Stimulated activated CD8-positive, alpha-beta memory T cell treated with anti-CD3 and anti-CD28 coated beads, Interleukin-7, amount 100 ng/mL, for 1 hour (primary cell): ENCODE measurements around the gene OPN1SW.

Experiments
- DNase-seq, 2 donors: peaks; one replicate each; pipeline ENCODE4 v3.0.0-alpha.2; 2020; ENCODE audit warnings: low read depth in 2 of 2

Gene OPN1SW, protein sequence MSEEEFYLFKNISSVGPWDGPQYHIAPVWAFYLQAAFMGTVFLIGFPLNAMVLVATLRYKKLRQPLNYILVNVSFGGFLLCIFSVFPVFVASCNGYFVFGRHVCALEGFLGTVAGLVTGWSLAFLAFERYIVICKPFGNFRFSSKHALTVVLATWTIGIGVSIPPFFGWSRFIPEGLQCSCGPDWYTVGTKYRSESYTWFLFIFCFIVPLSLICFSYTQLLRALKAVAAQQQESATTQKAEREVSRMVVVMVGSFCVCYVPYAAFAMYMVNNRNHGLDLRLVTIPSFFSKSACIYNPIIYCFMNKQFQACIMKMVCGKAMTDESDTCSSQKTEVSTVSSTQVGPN

DNA sequence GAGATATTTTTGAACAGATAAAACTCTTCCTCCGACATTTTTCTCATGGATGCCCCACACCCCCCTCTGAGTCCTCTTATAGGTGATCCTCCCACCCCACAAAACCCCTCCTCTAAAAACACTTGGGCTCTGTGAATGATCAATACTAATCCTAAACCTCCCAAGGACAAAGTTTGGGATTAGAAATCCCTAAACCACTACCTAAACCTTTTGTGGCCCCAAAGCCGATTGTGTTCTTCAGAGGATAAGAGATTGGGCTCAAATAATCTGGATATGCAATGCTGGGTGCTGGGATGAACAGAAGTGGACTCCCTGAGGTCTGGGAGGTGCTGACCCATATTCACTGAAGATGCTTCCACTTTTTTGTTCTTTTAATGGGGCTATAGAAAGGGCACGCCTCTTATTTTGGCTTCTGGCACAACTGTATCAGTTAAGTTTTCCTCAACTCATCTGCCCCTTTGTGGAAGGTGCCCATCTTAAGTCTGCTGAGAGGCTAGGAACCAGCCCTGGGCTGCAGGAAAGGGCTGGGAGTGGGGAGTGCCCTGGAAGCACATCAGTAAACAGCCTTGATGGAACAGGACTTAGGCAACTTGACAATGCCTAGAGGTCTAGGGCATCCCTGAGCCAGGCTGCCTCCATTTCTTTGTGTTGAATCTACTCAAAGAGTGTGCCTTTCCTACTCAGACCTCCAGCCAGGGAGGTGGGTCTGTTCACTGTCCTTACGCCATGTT lies at the start of gene OPN1SW:
Gene OPN1SW, minus strand, starts transcription at position 51 of the 731 bp plus-strand sequence. Its CDS starts 13 bp downstream, at position 38.
- DNase-seq, result no peak

GRCh38 chr7:128821724-128822123 lies 46.1 kb upstream of the OPN1SW start:
- DNase-seq, result no peak

DNA sequence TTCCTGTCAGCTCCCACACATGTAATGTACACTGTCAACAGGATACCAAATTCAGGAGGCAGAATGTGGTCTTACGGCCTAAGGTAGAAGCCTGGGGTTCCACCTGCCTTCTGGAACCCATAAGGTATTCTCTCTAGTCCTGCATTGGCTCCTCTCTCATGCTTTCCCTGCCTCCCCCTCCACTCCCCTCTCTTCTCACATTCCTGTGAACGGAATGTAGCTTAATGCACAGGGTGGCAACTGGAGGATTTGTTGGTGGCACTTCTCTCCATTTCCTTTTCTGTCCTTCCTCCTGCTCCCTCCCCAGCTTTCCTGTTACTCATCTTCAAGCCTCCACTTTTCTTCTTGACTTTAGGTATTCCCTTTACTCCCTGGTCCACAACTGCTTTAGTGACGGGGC lies 43.1 kb upstream of the OPN1SW start:
- DNase-seq, result no peak

- DNase-seq, result no peak
These were observed 39.8 kb upstream of the OPN1SW start for GRCh38 chr7:128815289-128815942.

DNA sequence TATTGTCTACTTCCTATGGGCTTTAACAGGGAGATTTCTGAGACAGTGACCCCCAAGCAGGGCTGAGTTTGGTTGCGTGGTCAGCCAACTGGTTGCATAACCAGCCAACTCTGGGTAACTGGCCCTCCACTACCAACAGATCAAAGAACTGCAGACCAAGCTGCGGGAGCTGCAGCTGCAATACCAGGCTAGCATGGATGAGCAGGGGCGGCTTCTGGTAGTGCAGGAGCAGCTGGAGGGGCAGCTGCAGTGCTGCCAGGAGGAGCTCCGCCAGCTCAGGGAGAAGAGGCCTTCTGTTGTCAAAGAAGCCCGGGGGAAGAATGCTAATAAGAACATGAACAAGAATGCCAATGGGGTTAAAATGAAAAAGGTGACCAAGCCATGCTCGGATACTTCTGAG lies 38.9 kb upstream of the OPN1SW start:
- no peak for DNase-seq

DNA sequence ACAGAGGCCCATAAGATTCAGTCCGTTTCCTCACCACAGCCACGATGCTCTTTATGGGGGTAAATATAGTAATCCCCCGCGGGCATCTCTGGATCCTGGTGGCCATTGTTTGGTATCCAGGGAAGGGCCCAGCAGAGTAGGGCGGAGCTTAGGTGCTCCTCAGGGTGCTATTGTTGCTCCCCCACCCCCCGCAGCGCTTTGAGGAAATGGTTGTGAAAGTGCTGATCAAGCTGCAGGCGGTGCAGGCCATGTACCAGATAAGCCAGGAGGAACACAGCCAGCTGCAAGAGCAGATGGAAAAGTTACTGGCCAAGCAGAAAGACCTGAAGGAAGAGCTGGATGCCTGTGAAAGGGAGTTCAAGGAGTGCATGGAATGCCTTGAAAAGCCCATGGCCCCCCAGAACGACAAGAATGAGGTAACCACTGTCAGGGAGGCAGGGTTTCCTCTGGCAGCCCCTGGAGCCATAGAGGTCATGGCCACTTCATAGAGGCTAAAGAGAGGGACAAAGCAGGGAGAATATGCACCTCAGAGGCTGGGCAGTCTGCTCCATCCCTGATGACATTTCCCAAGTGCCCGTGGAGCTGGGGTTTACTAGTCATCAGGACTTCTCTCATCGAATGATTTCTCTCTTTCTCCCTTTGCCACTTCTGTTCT lies 37.0 kb upstream of the OPN1SW start:
- DNase-seq, result no peak

DNA sequence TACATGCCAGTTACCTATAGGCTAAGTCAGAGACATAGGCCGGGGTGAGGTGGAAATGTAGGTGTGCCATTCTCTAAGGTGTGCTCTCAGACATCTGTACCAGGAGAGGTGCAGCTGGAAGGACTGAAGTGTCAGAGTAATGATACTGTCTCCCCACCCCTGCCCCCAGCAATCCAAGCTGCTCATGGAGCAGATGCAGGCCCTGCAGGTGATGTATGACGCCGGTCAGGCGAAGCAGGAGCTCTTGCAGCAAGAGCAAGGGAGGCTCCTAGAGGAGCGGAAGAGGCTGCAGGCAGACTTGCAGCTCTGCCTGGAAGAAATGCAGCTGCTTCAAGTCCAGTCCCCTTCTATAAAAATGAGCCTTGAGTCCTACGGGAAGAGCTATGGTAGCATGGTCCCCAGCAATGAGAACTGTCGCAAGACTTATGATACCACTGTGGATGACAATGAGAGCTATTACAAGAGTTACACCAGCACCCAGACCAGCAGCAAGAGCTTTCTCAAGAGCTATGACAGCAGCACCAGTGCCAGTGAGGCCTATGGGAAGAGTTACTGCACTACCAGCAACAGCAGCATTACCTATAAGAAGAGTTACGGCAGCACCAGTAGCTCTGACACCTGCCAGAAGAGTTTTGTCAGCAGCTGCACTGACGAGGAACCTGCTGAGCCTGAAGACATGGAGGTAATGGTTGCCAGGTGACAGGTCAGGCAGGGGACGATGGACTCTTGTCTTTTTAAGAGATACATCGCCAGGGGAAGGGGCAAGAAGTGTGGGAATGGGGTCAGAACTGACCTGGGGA lies 36.2 kb upstream of the OPN1SW start:
- DNase-seq, result no peak

GRCh38 chr7:128810997-128811396 lies 35.4 kb upstream of the OPN1SW start:
- DNase-seq, result no peak

DNA sequence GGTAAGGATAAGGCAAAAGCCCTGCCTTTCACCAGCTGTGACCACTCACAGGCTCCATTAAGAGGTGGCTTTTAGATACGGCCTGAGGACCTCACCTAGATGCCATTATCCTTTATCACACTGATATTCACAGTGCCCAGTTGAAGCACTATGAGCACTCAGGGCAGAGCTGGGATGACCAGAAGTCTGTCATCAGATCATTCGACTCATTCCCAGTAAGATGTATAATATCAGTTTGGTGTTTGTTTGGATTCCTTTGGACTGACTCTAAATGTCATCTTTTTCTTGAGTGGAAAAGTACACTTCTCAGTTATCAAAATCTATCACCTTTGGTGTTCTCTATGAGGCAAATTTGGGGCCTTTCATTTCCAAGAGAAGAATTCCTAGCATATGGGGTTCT lies 34.9 kb upstream of the OPN1SW start:
- no peak for DNase-seq

DNA sequence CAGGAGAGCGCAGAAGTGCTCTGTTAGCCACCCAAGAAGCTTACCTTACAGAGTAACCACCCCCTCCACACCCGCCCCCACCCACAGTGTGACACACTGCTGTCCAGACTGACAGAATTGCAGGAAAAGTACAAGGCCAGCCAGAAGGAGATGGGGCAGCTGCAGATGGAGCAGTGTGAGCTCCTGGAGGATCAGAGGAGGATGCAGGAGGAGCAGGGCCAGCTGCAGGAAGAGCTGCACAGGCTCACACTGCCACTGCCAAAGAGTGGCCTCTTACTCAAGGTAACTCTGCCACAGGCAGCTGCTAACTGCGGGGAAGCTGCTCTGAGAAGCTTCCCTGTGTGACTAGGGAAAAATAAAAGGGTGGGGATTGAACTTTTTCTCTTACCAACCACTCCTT lies 33.8 kb upstream of the OPN1SW start:
- no peak for DNase-seq

DNA sequence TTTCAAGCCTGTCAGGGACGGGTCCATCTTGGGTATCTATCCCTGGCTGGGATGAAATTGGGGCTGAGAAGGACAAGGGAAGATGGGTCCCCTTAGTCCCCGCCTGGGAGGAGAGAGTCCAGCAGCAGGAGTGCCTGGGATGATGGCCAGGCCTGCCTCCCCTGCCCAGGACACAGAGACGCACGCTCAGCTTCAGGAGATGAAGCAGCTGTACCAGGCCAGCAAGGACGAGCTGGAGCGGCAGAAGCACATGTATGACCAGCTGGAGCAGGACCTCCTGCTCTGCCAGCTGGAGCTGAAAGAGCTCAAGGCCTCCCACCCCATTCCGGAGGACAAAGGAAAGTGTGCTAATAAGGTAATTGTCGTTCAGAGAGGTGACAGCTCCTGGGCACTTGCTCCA lies 31.6 kb upstream of the OPN1SW start:
- no peak for DNase-seq

DNA sequence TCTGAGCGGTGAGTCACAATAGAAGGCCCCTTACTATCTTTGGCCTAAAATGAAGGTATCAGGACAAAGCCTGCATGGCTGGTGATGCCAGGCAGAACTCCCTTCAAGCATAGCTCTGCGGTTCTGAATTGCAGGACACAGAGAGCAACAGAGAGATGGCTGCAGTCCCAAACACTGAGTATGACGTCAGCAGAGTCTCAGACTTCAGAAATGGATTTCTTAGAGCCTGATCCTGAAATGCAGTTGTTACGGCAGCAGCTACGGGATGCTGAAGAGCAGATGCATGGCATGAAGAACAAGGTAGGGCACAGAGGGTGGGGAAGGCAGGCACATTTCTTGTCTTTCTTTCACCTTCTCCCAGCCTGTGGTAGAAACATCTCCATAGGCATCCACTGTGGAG lies 29.6 kb upstream of the OPN1SW start:
- DNase-seq, result no peak

- no peak for DNase-seq
These were observed 28.9 kb upstream of the OPN1SW start for GRCh38 chr7:128804484-128804883.

DNA sequence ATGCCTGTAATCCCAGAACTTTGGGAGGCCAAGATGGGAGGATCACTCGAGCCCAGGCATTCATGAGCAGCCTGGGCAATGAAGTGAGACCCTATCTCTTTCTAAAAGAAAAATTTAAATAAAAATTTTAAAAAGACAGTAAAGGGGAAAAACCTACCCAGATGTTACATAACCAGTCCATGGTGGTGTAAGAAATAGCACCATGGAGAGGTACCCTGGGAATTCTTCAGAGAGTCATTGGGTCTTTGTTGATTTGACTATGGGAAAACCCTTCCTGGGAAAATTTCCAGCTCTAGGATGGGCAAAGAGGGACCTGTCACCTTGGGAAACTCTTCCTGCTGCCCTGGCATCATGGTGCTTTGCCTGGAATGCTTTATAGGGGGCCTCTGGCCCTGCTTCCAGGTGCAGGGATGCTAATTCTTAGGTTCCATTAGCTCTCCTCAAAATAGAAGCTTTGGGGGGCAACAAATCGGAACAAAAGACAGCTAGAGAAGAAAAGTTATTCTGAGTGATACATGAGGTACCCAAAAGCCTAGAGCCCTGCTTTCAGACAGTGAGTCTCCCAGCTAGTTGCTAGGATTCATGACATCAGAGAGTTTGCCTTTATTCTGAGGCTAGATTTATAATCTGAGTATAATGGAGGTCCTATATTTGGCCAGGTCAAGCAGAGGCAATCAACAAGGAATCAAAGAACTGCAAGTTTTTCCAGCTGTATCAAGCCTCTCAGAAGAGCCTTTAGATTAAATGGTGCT lies 26.2 kb upstream of the OPN1SW start:
- DNase-seq, result no peak

GRCh38 chr7:128801003-128801402 lies 25.4 kb upstream of the OPN1SW start:
- no peak for DNase-seq

- DNase-seq, result no peak
These were observed 25.0 kb upstream of the OPN1SW start for GRCh38 chr7:128800567-128800966.

- DNase-seq, result no peak
These were observed 23.9 kb upstream of the OPN1SW start for GRCh38 chr7:128799451-128799850.

DNA sequence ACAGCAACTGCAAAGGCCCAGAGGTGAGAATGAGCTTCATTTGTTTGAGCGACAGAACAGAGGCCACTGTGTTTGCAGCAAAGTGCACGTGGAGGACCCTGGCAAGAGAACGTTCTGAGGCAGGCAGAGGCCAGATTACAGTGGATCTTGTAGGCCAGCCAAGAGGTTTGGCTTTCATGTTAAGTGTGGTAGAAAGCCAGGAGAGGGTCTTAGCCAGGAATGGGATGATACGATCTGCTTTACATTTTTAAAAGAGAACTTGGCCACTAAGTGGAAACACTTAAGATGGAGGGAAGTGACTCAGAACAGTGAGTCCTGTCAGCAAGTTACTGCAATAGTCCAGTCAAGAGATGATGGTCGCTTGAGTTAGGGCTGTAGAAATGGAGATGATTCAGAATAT lies 20.7 kb upstream of the OPN1SW start:
- DNase-seq, result no peak

GRCh38 chr7:128795129-128795528 lies 19.5 kb upstream of the OPN1SW start:
- DNase-seq, result no peak

DNA sequence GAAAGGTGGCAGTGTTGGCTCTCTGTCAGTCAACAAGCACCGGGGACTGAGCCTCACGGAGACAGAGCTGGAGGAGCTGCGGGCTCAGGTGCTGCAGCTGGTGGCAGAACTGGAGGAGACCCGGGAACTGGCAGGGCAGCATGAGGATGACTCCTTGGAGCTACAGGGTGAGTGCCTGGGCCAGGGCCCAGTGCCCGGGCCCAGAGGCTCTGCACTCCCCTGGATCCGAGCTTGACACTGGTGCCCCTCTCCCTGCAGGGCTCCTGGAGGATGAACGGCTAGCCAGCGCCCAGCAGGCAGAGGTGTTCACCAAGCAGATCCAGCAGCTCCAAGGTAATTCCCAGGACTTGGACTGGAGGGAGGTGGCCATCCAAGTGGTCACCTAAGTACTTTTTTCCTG lies 18.8 kb upstream of the OPN1SW start:
- no peak for DNase-seq

DNA sequence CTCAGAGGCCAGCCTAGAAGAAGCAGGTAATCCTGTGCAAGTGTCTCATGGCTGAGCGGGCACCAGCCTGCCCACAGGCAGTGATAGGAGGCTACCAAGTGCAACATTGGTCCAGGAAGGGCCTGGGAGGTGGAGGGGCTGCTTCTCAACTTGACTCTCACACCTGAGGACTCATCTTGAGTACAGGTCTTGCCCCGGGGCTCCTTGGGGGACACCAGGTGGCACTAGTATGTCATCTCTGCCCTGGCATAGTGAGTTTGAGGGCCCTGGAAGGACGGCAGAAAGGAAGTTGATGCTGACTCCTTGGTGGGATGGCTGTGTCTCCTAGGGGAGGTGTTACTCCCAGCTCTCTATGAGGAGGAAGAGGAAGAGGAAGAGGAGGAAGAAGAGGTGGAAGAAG lies 18.4 kb upstream of the OPN1SW start:
- DNase-seq, result no peak
